OCI-LY1 (cell line): Measurements from ENCODE around the gene MAPK7.
A peak's percentile ranks its signal among the peaks of the same experiment; 100 is the strongest.

ENCODE experiments used
- H2AFZ ChIP-seq: fragments of 200-600 bp; sonication (generic), shearing (Covaris generic); 2 replicates; pipeline ENCODE4 v1.6.0; 2014; ENCODE audit warnings: antibody characterized with exemption, mild to moderate bottlenecking, low read length
- H3F3A ChIP-seq: fragments of 200-600 bp; sonication (generic), shearing (Covaris generic); 2 replicates; pipeline ENCODE4 v1.6.0; 2014; ENCODE audit warnings: mild to moderate bottlenecking, antibody characterized with exemption, low read length, moderate library complexity; ENCODE audit not compliant: insufficient read depth
- H3K27ac ChIP-seq: fragments of 200-600 bp; sonication (generic); 2 replicates; pipeline ENCODE4 v1.5.1; 2014; ENCODE audit warnings: low read length, mixed run types, mild to moderate bottlenecking, low read depth; ENCODE audit not compliant: poor library complexity, severe bottlenecking
- H3K27me3 ChIP-seq: fragments of 200-600 bp; sonication (generic); 2 replicates; pipeline ENCODE4 v1.6.0; 2014; ENCODE audit warnings: antibody characterized with exemption, mild to moderate bottlenecking, low read length, moderate library complexity; ENCODE audit not compliant: insufficient read depth
- H3K36me3 ChIP-seq: fragments of 200-600 bp; sonication (generic); 2 replicates; pipeline ENCODE4 v1.6.1; 2014; ENCODE audit warnings: mild to moderate bottlenecking, antibody characterized with exemption, low read length, moderate library complexity, mixed read lengths; ENCODE audit not compliant: insufficient read depth
- H3K4me1 ChIP-seq: fragments of 200-600 bp; sonication (generic); 2 replicates; pipeline ENCODE4 v1.5.1; 2014; ENCODE audit warnings: mild to moderate bottlenecking, low read length, moderate library complexity; ENCODE audit not compliant: insufficient read depth, severe bottlenecking
- H3K4me2 ChIP-seq: fragments of 200-600 bp; sonication (generic), shearing (Covaris generic); 2 replicates; pipeline ENCODE4 v1.6.1; 2014; ENCODE audit warnings: low read length
- H3K4me3 ChIP-seq: fragments of 200-600 bp; sonication (generic); 2 replicates; pipeline ENCODE4 v1.5.1; 2014; ENCODE audit warnings: low read length, low read depth, mild to moderate bottlenecking, mixed read lengths; ENCODE audit not compliant: poor library complexity, severe bottlenecking
- H3K79me2 ChIP-seq: fragments of 200-600 bp; shearing (Covaris generic); 2 replicates; pipeline ENCODE4 v1.6.1; 2016; ENCODE audit warnings: mixed run types, low read length, mixed read lengths; ENCODE audit not compliant: insufficient read depth
- H3K9ac ChIP-seq: fragments of 200-600 bp; sonication (generic), shearing (Covaris generic); 2 replicates; pipeline ENCODE4 v1.6.1; 2014; ENCODE audit warnings: mild to moderate bottlenecking, low read length, mixed read lengths
- H3K9me2 ChIP-seq: fragments of 200-600 bp; sonication (generic), shearing (Covaris generic); 2 replicates; pipeline ENCODE4 v1.6.1; 2014; ENCODE audit warnings: low read depth, mild to moderate bottlenecking, low read length, mixed read lengths
- H3K9me3 ChIP-seq: fragments of 200-600 bp; shearing (Covaris generic); 2 replicates; pipeline ENCODE4 v1.6.1; 2014; ENCODE audit warnings: low read length, mixed read lengths
- H4K20me1 ChIP-seq: fragments of 200-600 bp; sonication (generic), shearing (Covaris generic); 2 replicates; pipeline ENCODE4 v1.6.0; 2016; ENCODE audit warnings: mild to moderate bottlenecking, low read length; ENCODE audit not compliant: insufficient read depth
- EZH2 ChIP-seq: fragments of 200-600 bp; sonication (generic), shearing (Covaris generic); IDR thresholded peaks from 2 replicates; pipeline ENCODE4 v1.8.0; 2017; ENCODE audit warnings: borderline replicate concordance, mixed run types, mild to moderate bottlenecking, antibody characterized with exemption, low read length, moderate library complexity, mixed read lengths
- TF ChIP-seq, protein P1 (sequence below): fragments of 200-600 bp; sonication (generic), shearing (Covaris generic); IDR thresholded peaks from 2 replicates; pipeline ENCODE4 v1.5.1; 2017; ENCODE audit warnings: mild to moderate bottlenecking, antibody characterized with exemption, low read length, moderate library complexity, mixed read lengths

The MAPK7 gene

DNA sequence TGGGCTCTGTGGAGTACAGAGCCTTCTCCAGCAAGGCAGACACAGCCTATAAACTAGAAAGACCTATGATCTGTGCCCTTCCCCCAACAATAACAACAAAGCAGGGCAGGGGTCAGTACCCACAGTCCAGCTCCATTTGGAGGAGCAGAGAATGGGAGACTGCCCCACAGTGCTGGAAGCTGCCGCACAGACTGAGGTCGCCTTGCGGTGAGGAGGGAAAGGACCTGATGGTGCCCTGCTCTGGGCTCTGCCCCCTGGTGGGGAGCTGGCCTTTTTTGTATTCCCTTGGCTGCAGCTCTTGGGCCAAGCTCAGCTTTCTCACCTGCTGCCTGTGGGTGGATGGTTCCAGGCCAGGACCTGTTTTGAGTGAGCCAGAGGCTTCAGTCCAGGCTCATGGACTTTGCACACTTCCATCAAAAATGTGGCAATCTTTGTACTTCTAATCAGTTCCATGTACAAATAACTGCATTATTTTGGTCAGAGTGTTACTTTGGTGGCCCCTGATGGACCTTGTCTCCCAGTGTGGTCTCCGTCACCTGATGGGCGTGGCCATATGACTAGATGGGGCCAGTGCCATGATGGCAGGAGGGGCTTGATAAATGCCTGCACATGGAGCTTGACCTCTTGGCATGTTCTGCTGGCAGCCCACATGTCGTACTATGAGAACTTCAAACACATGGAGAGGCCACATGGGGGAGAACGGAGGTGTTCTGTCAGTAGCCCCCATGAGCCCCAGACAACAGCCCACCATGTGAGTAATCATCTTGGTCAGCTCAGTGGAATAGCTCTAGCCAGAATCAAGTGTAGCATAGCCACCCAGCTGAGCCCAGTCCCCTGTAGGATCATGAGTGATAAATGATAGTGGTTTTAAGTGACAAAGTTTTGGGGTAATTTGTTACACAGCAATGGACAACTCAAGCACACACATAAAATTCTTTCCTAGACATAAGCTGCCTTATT is 40.0 kb upstream of the MAPK7 start:
- Histone ChIP-seq H3K27ac (no peak overlapping the region), H3F3A (no peaks in the 10 kb centered on the region), H2AFZ (no peak overlapping the region), H3K36me3 (no peaks in the 10 kb centered on the region), H3K9me2 (no peaks in the 10 kb centered on the region), H3K4me3 (no peak overlapping the region), H3K4me1 (no peaks in the 10 kb centered on the region), H3K9ac (no peak overlapping the region), H4K20me1 (no peaks in the 10 kb centered on the region), H3K27me3 (no peaks in the 10 kb centered on the region), H3K79me2 (no peaks in the 10 kb centered on the region), H3K4me2 (no peak overlapping the region), H3K9me3 (no peaks in the 10 kb centered on the region)
- TF ChIP-seq, protein P1, sequence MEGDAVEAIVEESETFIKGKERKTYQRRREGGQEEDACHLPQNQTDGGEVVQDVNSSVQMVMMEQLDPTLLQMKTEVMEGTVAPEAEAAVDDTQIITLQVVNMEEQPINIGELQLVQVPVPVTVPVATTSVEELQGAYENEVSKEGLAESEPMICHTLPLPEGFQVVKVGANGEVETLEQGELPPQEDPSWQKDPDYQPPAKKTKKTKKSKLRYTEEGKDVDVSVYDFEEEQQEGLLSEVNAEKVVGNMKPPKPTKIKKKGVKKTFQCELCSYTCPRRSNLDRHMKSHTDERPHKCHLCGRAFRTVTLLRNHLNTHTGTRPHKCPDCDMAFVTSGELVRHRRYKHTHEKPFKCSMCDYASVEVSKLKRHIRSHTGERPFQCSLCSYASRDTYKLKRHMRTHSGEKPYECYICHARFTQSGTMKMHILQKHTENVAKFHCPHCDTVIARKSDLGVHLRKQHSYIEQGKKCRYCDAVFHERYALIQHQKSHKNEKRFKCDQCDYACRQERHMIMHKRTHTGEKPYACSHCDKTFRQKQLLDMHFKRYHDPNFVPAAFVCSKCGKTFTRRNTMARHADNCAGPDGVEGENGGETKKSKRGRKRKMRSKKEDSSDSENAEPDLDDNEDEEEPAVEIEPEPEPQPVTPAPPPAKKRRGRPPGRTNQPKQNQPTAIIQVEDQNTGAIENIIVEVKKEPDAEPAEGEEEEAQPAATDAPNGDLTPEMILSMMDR = peak; percentile 79
- TF ChIP-seq EZH2 = no peak

DNA sequence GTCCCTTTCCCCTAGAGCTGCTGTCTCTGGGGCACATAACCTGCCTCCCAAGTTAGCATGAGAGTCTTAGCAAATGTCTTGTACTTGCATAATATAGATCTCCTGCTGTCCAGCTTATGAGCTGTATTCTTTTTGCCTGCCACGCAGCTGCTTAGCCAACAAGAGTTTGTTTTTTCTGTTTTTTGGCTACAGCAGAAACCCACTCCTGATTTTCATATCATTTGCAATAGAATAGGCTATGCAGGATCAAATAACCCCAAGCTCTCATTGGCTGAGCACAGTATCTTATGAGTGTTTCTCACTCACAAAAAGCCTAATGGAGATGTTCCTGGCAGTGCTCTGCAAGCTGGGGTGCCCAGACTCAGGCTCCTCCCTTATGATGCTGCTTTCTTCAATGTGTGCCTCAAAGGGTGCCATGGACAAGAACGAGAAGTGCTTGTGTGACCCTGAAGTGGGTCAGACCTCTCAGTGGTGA is 38.9 kb upstream of the MAPK7 start:
- Histone ChIP-seq H3K9me2 (no peaks in the 10 kb centered on the region), H4K20me1 (no peaks in the 10 kb centered on the region), H3K4me3 (no peak overlapping the region), H3K79me2 (no peaks in the 10 kb centered on the region), H3F3A (no peaks in the 10 kb centered on the region), H3K27me3 (no peaks in the 10 kb centered on the region), H3K4me2 (no peak overlapping the region), H3K36me3 (no peaks in the 10 kb centered on the region), H3K27ac (no peak overlapping the region), H3K9me3 (no peaks in the 10 kb centered on the region), H3K9ac (no peak overlapping the region), H3K4me1 (no peaks in the 10 kb centered on the region), H2AFZ (no peak overlapping the region)
- TF ChIP-seq EZH2 = no peak
- TF ChIP-seq, protein P1 = no peak

DNA sequence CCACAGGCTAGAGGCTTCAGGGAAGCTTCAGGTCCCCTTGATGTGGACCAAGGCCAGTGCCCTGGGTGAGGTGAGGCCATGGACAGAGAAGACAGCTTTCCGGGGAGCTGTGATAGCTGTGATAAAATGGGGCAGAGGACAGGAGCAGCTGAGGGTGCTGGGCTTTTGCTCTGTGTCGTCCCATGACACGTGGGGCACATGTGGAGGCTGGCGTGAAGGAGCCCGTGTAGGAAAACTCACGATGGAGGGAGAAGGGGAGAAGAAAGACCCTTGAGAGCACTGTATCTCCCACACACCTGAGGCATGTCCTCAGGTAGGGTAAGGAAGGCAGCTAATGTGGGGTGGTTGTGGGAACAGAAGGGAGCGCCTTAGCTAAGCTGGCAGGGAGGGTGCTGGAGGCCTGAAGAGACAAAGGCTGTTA is 37.1 kb upstream of the MAPK7 start:
- no peaks in the 10 kb centered on the region for H3K9me2 ChIP-seq
- H3K9ac ChIP-seq = no peak overlapping the region
- H3K4me1 ChIP-seq = no peaks in the 10 kb centered on the region
- no peaks in the 10 kb centered on the region for H4K20me1 ChIP-seq
- no peak overlapping the region for H3K4me3 ChIP-seq
- H3K36me3 ChIP-seq = no peaks in the 10 kb centered on the region
- H3K4me2 ChIP-seq = no peak overlapping the region
- no peak overlapping the region for H2AFZ ChIP-seq
- no peaks in the 10 kb centered on the region for H3K9me3 ChIP-seq
- no peaks in the 10 kb centered on the region for H3K79me2 ChIP-seq
- H3K27me3 ChIP-seq = no peaks in the 10 kb centered on the region
- no peak overlapping the region for H3K27ac ChIP-seq
- TF ChIP-seq, protein P1 = no peak
- TF ChIP-seq EZH2 = no peak
- H3F3A ChIP-seq = no peaks in the 10 kb centered on the region
